Activated CD8-positive, alpha-beta T cell treated with anti-CD3 and anti-CD28 coated beads, Interleukin-2, amount 10 ng/mL, durations not matched to agents 7 days and 5 days (primary cell): ENCODE measurements around the gene MAPRE2. TPM values are rescaled to one million over a fixed set of nuclear protein-coding genes. Genes with fewer than 3 reads are reported as not detected.
"Not testable (repeated sequence)": the region's sequence is repeated elsewhere in the genome, so short reads cannot be mapped to it uniquely, and the experiment has no call there.

Experiments used
- ATAC-seq: fragments of 150-1000 bp; cut with Tn5 transposase; one replicate; pipeline ENCODE4 v1.10.0; 2021; ENCODE audit warnings: moderate library complexity
- CTCF ChIA-PET: fragments of 350-600 bp; sonication (Branson Sonifier 250); formaldehyde crosslinking; loops from one replicate; lab custom pipeline; 2021; ENCODE audit warnings: antibody characterized with exemption; lab: Charles Lee
- POLR2A ChIA-PET: fragments of 350-600 bp; sonication (Branson Sonifier 250); formaldehyde crosslinking; loops from one replicate; lab custom pipeline; 2021; ENCODE audit warnings: antibody characterized with exemption; lab: Charles Lee
- DNase-seq: peaks from one replicate; pipeline ENCODE4 v3.0.0-alpha.2; 2020
- H3K27ac Mint-ChIP-seq: one replicate; pipeline ENCODE4 v1.8.0; 2021; ENCODE audit warnings: mild to moderate bottlenecking, mixed read lengths
- H3K27me3 Mint-ChIP-seq: one replicate; pipeline ENCODE4 v1.8.0; 2021; ENCODE audit warnings: low read depth, mixed read lengths
- H3K36me3 Mint-ChIP-seq: one replicate; pipeline ENCODE4 v1.8.0; 2021; ENCODE audit warnings: low read depth, mixed read lengths
- H3K4me1 Mint-ChIP-seq: one replicate; pipeline ENCODE4 v1.8.0; 2021; ENCODE audit warnings: low read depth, mixed read lengths
- H3K4me3 Mint-ChIP-seq: one replicate; pipeline ENCODE4 v1.8.0; 2021; ENCODE audit warnings: mild to moderate bottlenecking, mixed read lengths
- H3K9me3 Mint-ChIP-seq: one replicate; pipeline ENCODE4 v1.8.0; 2022; ENCODE audit warnings: mixed read lengths; ENCODE audit not compliant: insufficient read depth
- total RNA-seq, 2 experiments: library from RNA; stranded (reverse); gene quantifications; one replicate each; pipeline ENCODE4 v1.2.3, GENCODE V29; 2021

MAPRE2 gene
- total RNA-seq, 2 experiments from 2014 or later, result 49.0 to 53.6 TPM

DNA sequence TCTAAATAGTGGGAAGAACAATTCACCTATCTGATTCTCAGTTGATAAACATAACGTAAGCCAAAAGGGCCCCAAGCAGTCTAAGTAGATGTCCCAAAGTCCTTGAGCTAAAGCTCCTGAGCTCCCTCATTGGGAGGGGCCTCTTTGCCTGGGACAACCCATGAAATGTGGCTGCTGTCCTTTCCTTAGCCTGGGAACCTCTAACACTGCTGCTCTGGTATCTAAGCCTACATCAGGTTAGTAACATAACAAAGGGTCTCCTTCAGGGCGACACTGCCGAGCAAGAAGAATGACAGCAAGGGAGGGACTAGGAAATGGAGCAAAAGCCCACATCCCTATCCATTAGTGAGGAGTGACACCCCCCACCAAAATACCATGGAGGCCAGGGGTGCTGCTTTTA lies 98.3 kb downstream of the MAPRE2 start:
- no peaks in the 10 kb centered on the region for H3K9me3 Mint-ChIP-seq
- DNase-seq (no peak), ATAC-seq (no peak)
- H3K36me3 Mint-ChIP-seq, result peaks cover 29% of the 10 kb centered on the region
- ChIA-PET POLR2A (no interaction called here), CTCF (interaction anchor here (1.5 to 2.1 kb wide), 2 partner anchors 110 to 113 kb away, joined by 5 read pairs; no protein-coding TSS in a partner anchor)
- H3K4me1 Mint-ChIP-seq, result peaks cover 6% of the 10 kb centered on the region
- H3K4me3 Mint-ChIP-seq, result no peak overlapping the region
- H3K27ac Mint-ChIP-seq, result no peak overlapping the region
- H3K27me3 Mint-ChIP-seq, result no peaks in the 10 kb centered on the region

GRCh38 chr18:35141077-35141476 lies 99.9 kb downstream of the MAPRE2 start:
- H3K36me3 Mint-ChIP-seq, result peaks cover 25% of the 10 kb centered on the region
- H3K4me3 Mint-ChIP-seq, result no peak overlapping the region
- ATAC-seq, result no peak
- peaks cover 6% of the 10 kb centered on the region for H3K4me1 Mint-ChIP-seq
- no peak for DNase-seq
- H3K27ac Mint-ChIP-seq, result no peak overlapping the region
- no peaks in the 10 kb centered on the region for H3K27me3 Mint-ChIP-seq
- POLR2A ChIA-PET, result no interaction called here
- no peaks in the 10 kb centered on the region for H3K9me3 Mint-ChIP-seq
- CTCF ChIA-PET, result interaction anchor here (0.8 to 5.7 kb wide), 2 partner anchors 14 to 113 kb away, joined by 4 to 65 read pairs; no protein-coding TSS in a partner anchor

DNA sequence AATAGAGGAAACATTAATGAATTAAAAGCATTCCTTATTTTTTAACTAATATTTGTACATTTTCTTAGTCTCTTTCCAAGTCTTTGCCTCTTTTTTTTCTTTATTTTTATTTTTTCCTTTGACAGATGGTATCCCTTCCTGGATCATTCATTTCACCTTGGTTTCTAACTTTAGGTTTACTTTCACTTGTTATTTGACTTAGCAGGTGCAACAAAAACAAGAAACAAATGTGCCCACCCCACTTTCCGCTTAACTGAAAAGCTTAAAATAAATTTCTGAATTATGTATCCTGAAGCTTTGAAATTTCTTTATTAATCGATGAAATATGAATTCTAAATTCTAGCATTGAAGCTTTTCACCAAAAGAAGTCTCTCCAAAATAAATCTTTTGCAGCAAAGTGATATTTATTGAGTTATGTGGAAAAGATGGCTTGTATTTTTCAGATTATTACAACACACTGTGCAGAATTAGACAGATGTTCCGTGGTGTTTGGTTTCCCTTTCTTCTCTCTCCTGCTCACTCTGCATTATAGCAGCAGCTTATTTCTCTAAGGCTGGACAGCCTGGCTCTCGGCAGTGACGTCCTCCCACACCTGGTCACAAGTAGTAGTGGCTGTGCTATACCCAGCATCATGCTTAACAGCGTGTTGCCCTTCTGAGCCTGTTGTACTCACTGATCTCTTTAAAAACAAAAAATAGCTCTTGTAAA lies 100.5 kb downstream of the MAPRE2 start:
- no peak overlapping the region for H3K27ac Mint-ChIP-seq
- peaks cover 24% of the 10 kb centered on the region for H3K36me3 Mint-ChIP-seq
- peaks cover 6% of the 10 kb centered on the region for H3K4me1 Mint-ChIP-seq
- no peaks in the 10 kb centered on the region for H3K9me3 Mint-ChIP-seq
- DNase-seq (no peak), ATAC-seq (no peak)
- no peaks in the 10 kb centered on the region for H3K27me3 Mint-ChIP-seq
- CTCF ChIA-PET, result interaction anchor here (0.8 to 5.7 kb wide), 3 partner anchors 14 to 275 kb away, joined by 3 to 65 read pairs (median 4); no protein-coding TSS in a partner anchor
- H3K4me3 Mint-ChIP-seq, result no peak overlapping the region
- POLR2A ChIA-PET, result interaction anchor here (0.7 kb wide), 1 partner anchor 24 kb away, joined by 3 read pairs; no protein-coding TSS in a partner anchor

DNA sequence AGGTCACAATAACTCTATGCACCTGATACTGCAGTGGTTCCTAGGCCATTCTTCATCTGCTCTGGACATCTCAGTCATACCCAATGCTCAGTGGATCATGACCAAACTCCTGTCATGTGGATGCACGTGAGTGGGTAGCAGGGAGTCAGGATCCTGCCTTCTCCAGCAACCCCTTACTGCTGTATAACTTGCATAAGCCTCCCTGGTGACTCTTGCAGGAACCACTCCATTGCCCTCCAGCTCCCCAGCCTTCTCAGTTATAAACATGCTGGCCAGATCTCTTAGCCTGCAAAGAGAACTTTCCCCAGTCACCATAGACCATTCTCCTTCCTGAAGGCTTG lies 101.0 kb downstream of the MAPRE2 start:
- no peak for DNase-seq
- peaks cover 6% of the 10 kb centered on the region for H3K4me1 Mint-ChIP-seq
- H3K9me3 Mint-ChIP-seq, result no peaks in the 10 kb centered on the region
- POLR2A ChIA-PET, result no interaction called here
- peaks cover 24% of the 10 kb centered on the region for H3K36me3 Mint-ChIP-seq
- no peak overlapping the region for H3K4me3 Mint-ChIP-seq
- H3K27ac Mint-ChIP-seq, result no peak overlapping the region
- no peaks in the 10 kb centered on the region for H3K27me3 Mint-ChIP-seq
- CTCF ChIA-PET, result interaction anchor here (1.0 to 5.7 kb wide), 2 partner anchors 115 to 276 kb away, joined by 3 to 65 read pairs; no protein-coding TSS in a partner anchor
- ATAC-seq, result no peak

DNA sequence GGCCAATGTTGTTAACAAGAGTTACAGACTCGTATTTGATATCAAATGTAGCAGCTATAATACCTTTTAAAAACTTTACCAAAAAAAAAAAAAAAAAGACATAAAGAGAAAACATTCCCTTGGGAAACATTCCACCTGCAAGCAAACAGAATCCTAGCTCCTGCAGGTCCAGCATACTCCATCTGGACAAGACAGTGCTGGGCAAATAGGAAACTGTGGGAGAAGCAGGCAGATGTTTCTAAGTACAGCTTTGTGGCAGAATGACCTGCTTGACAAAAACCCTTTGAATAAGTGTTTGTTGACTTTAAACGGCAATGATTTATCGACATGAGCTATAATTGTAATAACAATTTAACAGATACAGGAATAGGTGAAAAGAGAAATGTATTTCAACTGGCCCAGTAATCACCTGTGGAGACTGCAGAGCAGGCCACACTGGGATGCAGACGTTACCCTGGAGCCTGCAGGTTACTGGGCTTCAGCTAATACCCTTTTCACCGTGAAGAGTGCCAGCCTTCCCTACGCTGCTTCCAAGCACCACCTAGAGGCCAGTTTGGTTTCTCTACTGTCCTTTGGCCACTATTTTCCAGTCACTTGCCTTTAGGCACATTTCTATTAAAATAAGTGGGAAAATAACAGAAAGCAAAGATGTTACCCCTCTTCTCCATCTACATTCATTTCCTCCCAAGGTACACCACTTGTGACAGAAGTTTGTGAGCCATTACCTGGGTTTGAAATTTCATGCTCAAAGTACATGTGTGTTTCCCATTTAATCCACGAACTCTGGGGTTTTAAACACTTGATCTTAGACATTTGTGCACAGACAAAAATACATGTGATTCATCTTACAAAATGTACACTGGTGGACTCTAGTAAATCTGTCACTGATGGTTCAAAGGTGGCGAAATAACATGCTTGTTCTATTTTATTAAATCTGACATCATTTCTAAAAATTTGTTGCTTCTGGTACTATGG lies 102.7 kb downstream of the MAPRE2 start:
- ATAC-seq (peak; percentile 58), DNase-seq (peak; percentile 42)
- Mint-ChIP-seq H3K27ac (no peak overlapping the region), H3K36me3 (peaks cover 23% of the 10 kb centered on the region), H3K9me3 (peaks cover 4% of the 10 kb centered on the region), H3K4me3 (no peak overlapping the region), H3K27me3 (no peaks in the 10 kb centered on the region), H3K4me1 (peaks cover 6% of the 10 kb centered on the region)
- ChIA-PET POLR2A (interaction anchor here (0.9 to 1.3 kb wide), 2 partner anchors 114 to 117 kb away, joined by 3 to 4 read pairs; no protein-coding TSS in a partner anchor), CTCF (interaction anchor here (0.7 to 5.7 kb wide), 17 partner anchors 8 to 144 kb away, joined by 3 to 65 read pairs (median 4); no protein-coding TSS in a partner anchor)

GRCh38 chr18:35144698-35145097 lies 103.5 kb downstream of the MAPRE2 start:
- DNase-seq (no peak), ATAC-seq (no peak)
- ChIA-PET POLR2A (no interaction called here), CTCF (interaction anchor here (0.8 to 5.7 kb wide), 4 partner anchors 14 to 483 kb away, joined by 3 to 65 read pairs (median 14); no protein-coding TSS in a partner anchor)
- Mint-ChIP-seq H3K27ac (no peak overlapping the region), H3K4me3 (no peak overlapping the region), H3K36me3 (peaks cover 30% of the 10 kb centered on the region), H3K4me1 (peaks cover 6% of the 10 kb centered on the region), H3K9me3 (peaks cover 11% of the 10 kb centered on the region), H3K27me3 (no peaks in the 10 kb centered on the region)

DNA sequence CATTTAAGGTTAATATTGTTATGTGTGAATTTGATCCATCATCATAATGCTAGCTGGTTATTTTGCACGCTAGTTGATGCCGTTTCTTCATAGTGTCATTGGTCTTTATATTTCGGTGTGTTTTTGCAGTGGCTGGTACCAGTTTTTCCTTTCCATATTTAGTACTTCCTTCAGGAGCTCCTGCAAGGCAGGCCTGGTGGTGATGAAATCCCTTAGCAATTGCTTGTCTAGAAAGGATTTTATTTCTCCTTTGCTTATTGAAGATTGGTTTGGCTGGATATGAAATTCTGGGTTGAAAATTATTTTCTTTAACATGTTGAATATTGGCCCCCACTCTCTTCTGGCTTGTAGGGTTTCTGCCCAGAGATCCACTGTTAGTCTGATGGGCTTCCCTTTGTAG lies 109.0 kb downstream of the MAPRE2 start:
- H3K4me3 Mint-ChIP-seq, ATAC-seq, H3K27ac Mint-ChIP-seq, CTCF ChIA-PET, H3K27me3 Mint-ChIP-seq, POLR2A ChIA-PET, DNase-seq: not testable (repeated sequence)
- peaks cover 14% of the 10 kb centered on the region for H3K36me3 Mint-ChIP-seq
- H3K4me1 Mint-ChIP-seq, result peaks cover 14% of the 10 kb centered on the region
- H3K9me3 Mint-ChIP-seq, result peaks cover 11% of the 10 kb centered on the region

DNA sequence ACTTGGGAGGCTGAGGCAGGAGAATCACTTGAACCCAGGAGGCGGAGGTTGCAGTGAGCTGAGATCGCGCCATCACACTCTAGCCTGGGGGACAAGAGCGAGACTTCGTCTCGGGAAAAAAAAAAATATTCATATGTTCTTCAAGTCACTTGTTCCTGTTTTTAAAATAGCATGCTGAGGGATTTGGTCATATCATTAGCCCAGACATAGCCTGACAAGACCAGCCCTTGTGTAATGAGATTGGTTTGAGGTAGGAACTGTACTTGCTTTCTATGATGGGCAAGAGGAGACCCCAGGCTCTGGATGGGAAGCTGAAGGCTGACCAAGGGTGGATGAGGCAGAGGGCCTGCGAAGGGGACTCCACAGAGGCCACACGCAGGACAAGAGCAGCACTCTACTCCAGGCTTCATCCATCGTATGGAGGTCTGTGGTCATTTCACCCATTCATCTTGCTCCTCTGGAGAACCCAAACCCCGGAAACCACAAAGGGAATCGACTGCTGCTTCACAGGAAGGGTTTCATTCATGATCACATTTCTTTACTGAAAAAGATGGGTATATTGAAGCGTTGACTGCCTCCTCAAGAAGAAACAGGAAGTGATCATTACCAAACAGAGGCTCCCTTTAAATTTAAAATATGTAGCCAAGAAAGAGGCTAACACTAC lies 112.5 kb downstream of the MAPRE2 start:
- ChIA-PET CTCF (interaction anchor here (1.3 to 1.4 kb wide), 3 partner anchors 10 to 145 kb away, joined by 3 to 4 read pairs (median 3); no protein-coding TSS in a partner anchor), POLR2A (interaction anchor here (0.6 kb wide), 1 partner anchor 92 kb away, joined by 3 read pairs; no protein-coding TSS in a partner anchor)
- H3K27ac Mint-ChIP-seq, result peak overlapping the region; percentile 41
- peaks cover 9% of the 10 kb centered on the region for H3K36me3 Mint-ChIP-seq
- H3K4me1 Mint-ChIP-seq, result peaks cover 22% of the 10 kb centered on the region
- peak; percentile 36 for ATAC-seq
- peaks cover 9% of the 10 kb centered on the region for H3K9me3 Mint-ChIP-seq
- DNase-seq, result no peak
- H3K4me3 Mint-ChIP-seq, result no peak overlapping the region
- no peaks in the 10 kb centered on the region for H3K27me3 Mint-ChIP-seq

DNA sequence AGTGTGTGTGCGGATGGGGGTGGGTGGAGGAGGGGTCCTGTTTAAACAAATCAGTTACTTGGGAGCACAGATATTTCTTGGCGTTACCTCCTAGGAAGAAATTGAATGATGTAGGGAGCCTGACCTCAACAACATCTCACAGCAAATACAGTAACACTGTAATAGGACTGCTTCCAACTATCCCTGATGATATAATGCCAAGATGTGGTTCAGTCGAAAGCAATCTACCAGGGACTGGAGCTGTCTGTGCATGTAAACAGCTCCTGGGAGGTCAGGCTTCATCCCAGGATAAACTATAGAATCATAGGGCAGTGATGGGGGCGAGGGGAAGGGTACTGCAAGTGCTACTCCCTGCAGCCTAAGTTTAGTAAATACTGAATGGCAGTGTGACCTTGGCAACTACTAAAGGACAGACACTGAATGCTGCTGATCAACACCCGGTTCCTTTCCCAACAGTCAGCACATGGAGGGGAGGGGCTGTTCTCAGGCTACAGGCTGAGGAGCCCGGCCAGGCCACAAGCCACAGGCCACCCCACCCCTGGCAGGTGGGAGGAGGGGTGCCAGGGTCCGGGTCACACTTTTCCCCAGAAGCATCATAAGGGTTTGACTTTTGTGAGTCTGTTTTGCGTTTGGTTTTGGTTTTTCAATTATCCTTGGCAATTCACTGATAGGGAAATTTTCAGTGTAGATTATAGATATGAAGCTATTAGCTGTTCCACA lies 114.3 kb downstream of the MAPRE2 start:
- no peaks in the 10 kb centered on the region for H3K27me3 Mint-ChIP-seq
- H3K4me3 Mint-ChIP-seq, result no peak overlapping the region
- H3K27ac Mint-ChIP-seq, result no peak overlapping the region
- H3K9me3 Mint-ChIP-seq, result no peaks in the 10 kb centered on the region
- POLR2A ChIA-PET, result no interaction called here
- DNase-seq (no peak), ATAC-seq (no peak)
- H3K4me1 Mint-ChIP-seq, result peaks cover 33% of the 10 kb centered on the region
- CTCF ChIA-PET, result no interaction called here
- no peaks in the 10 kb centered on the region for H3K36me3 Mint-ChIP-seq

GRCh38 chr18:35157181-35157580 lies 116.0 kb downstream of the MAPRE2 start:
- POLR2A ChIA-PET, result no interaction called here
- CTCF ChIA-PET, result interaction anchor here (1.2 to 1.4 kb wide), 2 partner anchors 27 to 127 kb away, joined by 4 to 5 read pairs; no protein-coding TSS in a partner anchor
- H3K27me3 Mint-ChIP-seq, result no peaks in the 10 kb centered on the region

More at GRCh38 chr18:35157181-35157580, 116.0 kb downstream of the MAPRE2 start:
- Mint-ChIP-seq H3K36me3 (no peaks in the 10 kb centered on the region), H3K9me3 (no peaks in the 10 kb centered on the region), H3K4me1 (peaks cover 33% of the 10 kb centered on the region), H3K4me3 (no peak overlapping the region), H3K27ac (no peak overlapping the region)
- DNase-seq, result no peak
- ATAC-seq, result no peak
